ENCODE measurements around the gene ACKR2. TPM values are rescaled to one million over a fixed set of nuclear protein-coding genes. Genes with fewer than 3 reads are reported as not detected.

Gene ACKR2
- total RNA-seq, 4 donors from 2014 or later, result 2.7 to 6.5 (median 3.1) TPM

GRCh38 chr3:42844815-42845214 is 35.6 kb downstream of the ACKR2 start:
- H3K9me3 ChIP-seq, result no peaks in the 10 kb centered on the region
- peaks cover 14 to 54% (median 26%) of the 10 kb centered on the region in 3 donors for H3K4me1 ChIP-seq
- DNase-seq, result no peak
- TF ChIP-seq CTCF (IDR thresholded peaks at IDR 0.05) (no peak), POLR2A (IDR thresholded peaks at IDR 0.05) (no peak)
- H3K4me3 ChIP-seq, result no peak overlapping the region
- H3K27ac ChIP-seq, result peak overlapping the region; percentile 56 to 85 (median 78)
- intact Hi-C loops (cut with DNase I), result loop anchor here (5.0 kb wide), 1 partner anchor 63 kb away; no protein-coding TSS in a partner anchor
- no peaks in the 10 kb centered on the region for H3K36me3 ChIP-seq
- H3K27me3 ChIP-seq, result no peaks in the 10 kb centered on the region
- 46 to 100% methylated on average over 2 to 4 of the region's 4 CpGs for WGBS, 2 donors

GRCh38 chr3:42846685-42847522 is 37.7 kb downstream of the ACKR2 start:
- TF ChIP-seq CTCF (IDR thresholded peaks at IDR 0.05) (no peak), POLR2A (IDR thresholded peaks at IDR 0.05) (no peak)
- intact Hi-C loops (cut with DNase I), result no loop called here
- DNase-seq, result no peak
- Histone ChIP-seq H3K4me3 (no peak overlapping the region), H3K9me3 (no peaks in the 10 kb centered on the region), H3K4me1 (peaks cover 14 to 61% (median 26%) of the 10 kb centered on the region in 3 donors), H3K27ac (peak overlapping the region; percentile 46 to 85 (median 78)), H3K27me3 (no peaks in the 10 kb centered on the region), H3K36me3 (no peaks in the 10 kb centered on the region)
- 48 to 53% methylated on average over 5 of the region's 5 CpGs for WGBS, 2 donors

- H3K4me1 ChIP-seq, result peaks cover 14 to 62% (median 26%) of the 10 kb centered on the region in 3 donors
- no peak for TF ChIP-seq CTCF (IDR thresholded peaks at IDR 0.05)
- TF ChIP-seq POLR2A (IDR thresholded peaks at IDR 0.05), result no peak
- no peak for DNase-seq
- intact Hi-C loops (cut with DNase I), result no loop called here
- H3K36me3 ChIP-seq, result no peaks in the 10 kb centered on the region
- no peak overlapping the region for H3K4me3 ChIP-seq
- peak overlapping the region; percentile 46 to 85 (median 78) for H3K27ac ChIP-seq
- 34 to 49% methylated on average over 2 to 4 of the region's 4 CpGs for WGBS, 2 donors
- no peaks in the 10 kb centered on the region for H3K27me3 ChIP-seq
- no peaks in the 10 kb centered on the region for H3K9me3 ChIP-seq
These were observed 38.5 kb downstream of the ACKR2 start for GRCh38 chr3:42847731-42848130.

- no peak for TF ChIP-seq CTCF (IDR thresholded peaks at IDR 0.05)
- TF ChIP-seq POLR2A (IDR thresholded peaks at IDR 0.05), result no peak
- no peaks in the 10 kb centered on the region for H3K9me3 ChIP-seq
- peaks cover 14 to 56% (median 23%) of the 10 kb centered on the region in 3 donors for H3K4me1 ChIP-seq
- peak overlapping the region in 1 of 4 donors; percentile 7 for H3K27ac ChIP-seq
- H3K4me3 ChIP-seq, result no peak overlapping the region
- 86 to 90% methylated on average over 6 to 7 of the region's 7 CpGs for WGBS, 2 donors
- intact Hi-C loops (cut with DNase I), result no loop called here
- no peaks in the 10 kb centered on the region for H3K36me3 ChIP-seq
- H3K27me3 ChIP-seq, result no peaks in the 10 kb centered on the region
- no peak for DNase-seq
These were observed 39.8 kb downstream of the ACKR2 start for GRCh38 chr3:42849017-42849416.

- Histone ChIP-seq H3K4me3 (no peak overlapping the region), H3K27me3 (no peaks in the 10 kb centered on the region), H3K9me3 (no peaks in the 10 kb centered on the region), H3K4me1 (peaks cover 14 to 44% (median 23%) of the 10 kb centered on the region in 3 donors), H3K27ac (peak overlapping the region in 1 of 4 donors; percentile 55), H3K36me3 (no peaks in the 10 kb centered on the region)
- intact Hi-C loops (cut with DNase I), result no loop called here
- no peak for DNase-seq
- TF ChIP-seq CTCF (IDR thresholded peaks at IDR 0.05) (no peak), POLR2A (IDR thresholded peaks at IDR 0.05) (no peak)
- 80% methylated on average over 2 of the region's 3 CpGs; no CpG with 5 or more reads in 1 of the 2 donors for WGBS, 2 donors
These were observed 41.0 kb downstream of the ACKR2 start for GRCh38 chr3:42850263-42850662.
